Measurements from ENCODE around the gene BZW2.

Gene BZW2

GRCh38 chr7:16645593-16646471, at the start of gene BZW2, which contains the start of gene ANKMY2:
BZW2 (plus strand) TSS chr7:16646181; CDS start chr7:16665444, 19,263 bp downstream.
ANKMY2 (minus strand) TSS chr7:16645754; CDS start chr7:16645573, 181 bp downstream.
- DNase-seq (ENCODE audit: low spot score), result peak; percentile 96

GRCh38 chr7:16598015-16598414, 48.0 kb upstream of the BZW2 start:
- DNase-seq (ENCODE audit: low spot score), result no peak

GRCh38 chr7:16599860-16600259, 46.1 kb upstream of the BZW2 start:
- DNase-seq (ENCODE audit: low spot score), result no peak

DNA sequence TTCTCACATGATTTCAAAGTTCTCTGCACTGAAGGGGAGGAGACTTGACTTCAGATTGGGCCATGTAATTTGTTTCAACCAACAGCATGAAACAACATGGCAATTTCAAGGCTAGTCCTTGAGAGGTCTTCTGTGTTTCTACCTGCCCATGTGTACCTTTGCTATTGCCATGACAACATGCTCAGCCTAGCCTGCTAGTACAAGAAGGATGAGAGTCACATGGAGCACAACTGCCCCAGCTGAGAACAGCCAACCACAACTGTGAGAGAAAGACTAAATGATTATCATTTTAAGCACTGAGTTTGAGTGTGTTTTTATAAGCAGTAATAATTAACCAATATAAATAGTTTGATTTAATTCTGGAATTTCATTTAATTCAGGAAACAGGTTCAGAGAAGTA, 42.3 kb upstream of the BZW2 start:
- DNase-seq (ENCODE audit: low spot score), result no peak

- peak; percentile 26 for DNase-seq (ENCODE audit: low spot score)
These were observed 41.9 kb upstream of the BZW2 start for GRCh38 chr7:16604054-16604453.

- no peak for DNase-seq (ENCODE audit: low spot score)
These were observed 39.3 kb upstream of the BZW2 start for GRCh38 chr7:16606704-16607103.

DNA sequence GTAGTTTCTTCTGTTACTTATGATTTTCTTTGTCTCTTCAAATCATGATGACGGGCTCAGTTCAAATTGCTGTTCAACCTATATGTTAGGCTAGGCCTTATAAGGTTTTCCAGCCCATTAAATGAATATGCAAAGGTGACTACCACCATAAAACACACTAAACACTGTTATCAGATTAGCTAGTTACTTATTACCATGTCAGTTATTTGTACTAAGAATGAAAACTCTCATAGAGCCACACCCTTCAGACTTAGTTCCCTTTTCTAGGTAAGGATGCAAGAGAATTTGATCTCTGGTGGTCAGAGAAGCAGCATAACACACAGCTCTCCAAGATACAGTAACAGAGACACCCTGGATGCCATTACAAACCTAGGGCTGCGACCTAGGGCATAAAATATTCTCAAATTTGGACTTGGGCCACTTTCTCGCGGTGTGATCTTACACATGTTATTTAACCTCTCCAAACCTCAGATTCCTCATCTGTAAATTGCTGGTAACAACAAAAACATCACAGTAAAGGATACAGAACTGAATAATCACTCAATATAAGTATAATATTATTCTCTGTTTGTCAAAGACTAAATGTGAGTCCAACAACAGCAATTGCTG, 36.0 kb upstream of the BZW2 start:
- no peak for DNase-seq (ENCODE audit: low spot score)

- no peak for DNase-seq (ENCODE audit: low spot score)
These were observed 34.3 kb upstream of the BZW2 start for GRCh38 chr7:16611711-16612110.

- DNase-seq (ENCODE audit: low spot score), result no peak
These were observed 30.8 kb upstream of the BZW2 start for GRCh38 chr7:16615228-16615627.

DNA sequence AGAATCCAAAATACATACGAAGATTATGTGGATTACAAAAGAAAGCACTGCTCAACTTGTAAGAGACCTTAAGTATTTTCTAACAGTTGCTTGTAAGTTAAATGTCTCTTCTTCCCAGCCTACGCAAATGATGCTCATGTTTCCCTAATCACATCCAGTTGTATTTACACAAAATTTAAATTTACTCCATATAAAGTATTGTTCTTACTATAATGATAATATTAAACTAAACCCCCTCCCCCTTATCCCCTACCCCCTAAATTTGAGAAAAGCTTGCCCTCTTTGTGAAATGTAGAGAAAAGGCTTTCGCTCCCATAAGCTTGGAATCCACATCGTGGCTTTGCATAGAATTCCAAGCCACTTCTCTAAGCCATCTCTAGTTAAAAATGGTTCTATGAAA, 29.9 kb upstream of the BZW2 start:
- DNase-seq (ENCODE audit: low spot score), result no peak

GRCh38 chr7:16616542-16616941, 29.4 kb upstream of the BZW2 start:
- DNase-seq (ENCODE audit: low spot score), result no peak

DNA sequence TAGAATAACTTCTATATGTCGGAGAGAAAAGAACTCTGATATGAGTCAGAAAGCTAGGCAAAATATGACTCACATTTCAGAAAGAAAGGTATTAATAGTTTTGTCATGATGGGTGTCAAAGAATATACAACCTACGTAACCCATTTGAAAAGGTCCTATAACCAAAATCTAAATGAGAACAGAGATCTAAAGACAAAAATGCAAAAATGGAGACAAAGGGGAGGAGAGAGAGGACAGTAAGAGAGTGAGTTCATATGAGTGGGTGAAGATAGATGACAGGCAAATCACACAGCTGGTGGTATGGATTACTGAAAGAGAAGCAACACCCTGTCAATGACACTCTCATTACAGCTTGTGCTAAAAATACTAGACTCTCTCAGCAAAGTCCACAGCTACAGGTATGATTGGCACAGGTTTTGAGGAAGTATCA, 26.0 kb upstream of the BZW2 start:
- DNase-seq (ENCODE audit: low spot score), result no peak

- DNase-seq (ENCODE audit: low spot score), result no peak
These were observed 19.6 kb upstream of the BZW2 start for GRCh38 chr7:16626388-16626787.

- DNase-seq (ENCODE audit: low spot score), result no peak
These were observed 18.7 kb upstream of the BZW2 start for GRCh38 chr7:16627236-16627635.

DNA sequence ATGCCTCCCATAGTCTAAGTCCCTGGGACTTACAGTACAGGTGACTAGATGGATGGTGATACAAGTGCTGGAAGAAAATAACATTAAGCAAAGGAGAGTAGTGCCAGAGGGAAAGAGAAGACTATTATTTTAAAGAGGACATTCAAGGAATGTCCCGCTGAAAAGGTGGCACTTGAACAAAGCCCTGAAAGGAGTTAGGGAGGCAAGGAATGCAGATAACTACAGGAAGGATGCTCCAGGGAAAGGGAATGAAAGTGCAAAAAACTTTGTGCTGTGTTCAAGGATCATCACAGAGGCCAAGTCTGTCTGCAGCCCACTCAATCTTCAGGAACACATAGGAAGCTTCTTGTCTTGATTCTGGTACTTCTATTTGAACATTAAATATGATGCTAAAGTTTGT, 15.3 kb upstream of the BZW2 start:
- DNase-seq (ENCODE audit: low spot score), result no peak

DNA sequence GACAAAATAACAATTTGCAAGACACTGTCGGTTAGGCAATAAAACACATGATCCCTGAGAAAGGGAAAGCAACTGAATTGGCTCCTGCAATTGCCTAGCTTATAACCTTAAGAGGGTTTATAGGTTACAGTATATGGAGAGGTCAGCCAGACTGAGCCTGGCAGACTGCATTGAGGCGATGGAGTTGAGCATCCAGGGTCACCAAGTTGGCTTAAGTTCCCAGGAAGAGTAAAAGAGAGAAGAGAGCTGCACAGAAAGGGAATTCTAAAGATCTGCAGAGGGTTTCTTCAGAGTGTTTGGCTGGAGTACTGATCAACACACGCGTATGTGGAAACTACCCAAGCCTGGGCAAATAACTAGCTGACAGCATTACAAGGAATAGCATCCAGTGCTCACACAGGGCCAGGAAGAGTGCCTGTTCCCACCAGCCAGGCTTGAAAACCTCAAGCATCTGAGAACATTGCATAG, 11.7 kb upstream of the BZW2 start:
- DNase-seq (ENCODE audit: low spot score), result peak; percentile 35

DNA sequence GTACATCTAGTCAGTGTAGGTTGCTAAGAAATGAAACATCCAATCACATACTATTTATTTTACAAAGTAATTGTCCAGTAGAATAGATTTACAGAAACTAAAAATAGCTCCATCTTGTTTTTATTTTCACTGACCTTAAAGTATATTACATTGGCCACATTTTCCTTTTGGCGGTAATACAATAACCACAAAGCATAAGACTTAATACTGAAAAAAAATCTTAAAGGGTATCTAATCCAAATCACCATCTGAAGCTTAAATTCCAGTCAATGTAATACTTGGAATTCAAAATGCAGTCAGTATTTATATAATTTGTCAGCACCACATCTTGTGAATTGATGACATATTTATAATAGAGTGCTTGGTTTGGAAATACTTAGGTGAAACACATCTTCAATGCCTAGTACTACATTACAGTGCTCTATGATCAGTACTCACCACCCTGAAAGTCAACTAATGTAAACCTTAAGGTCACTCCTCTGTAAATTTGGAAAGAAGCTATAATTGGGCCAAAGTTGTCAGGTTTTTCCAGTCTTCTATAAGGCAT, 9.4 kb upstream of the BZW2 start:
- no peak for DNase-seq (ENCODE audit: low spot score)

DNA sequence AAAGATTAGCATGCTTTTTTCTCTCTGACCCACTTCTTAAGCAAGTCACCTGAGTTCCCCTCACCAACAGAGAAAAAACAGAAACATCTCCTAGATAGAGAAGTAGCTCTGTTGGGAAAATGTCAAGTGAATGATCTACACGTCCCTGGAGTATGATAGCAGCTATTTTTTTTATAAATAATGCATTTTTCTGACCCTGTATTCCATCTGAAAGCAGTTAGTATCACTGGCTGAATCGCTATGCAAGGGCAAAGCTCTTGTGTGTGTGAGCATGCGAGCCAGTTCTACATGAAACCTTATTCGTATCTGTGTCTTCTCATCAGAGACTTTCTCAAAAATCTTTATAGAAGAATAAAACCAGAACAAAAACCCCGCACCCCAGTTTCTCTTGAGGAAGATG, 8.6 kb upstream of the BZW2 start:
- no peak for DNase-seq (ENCODE audit: low spot score)

DNA sequence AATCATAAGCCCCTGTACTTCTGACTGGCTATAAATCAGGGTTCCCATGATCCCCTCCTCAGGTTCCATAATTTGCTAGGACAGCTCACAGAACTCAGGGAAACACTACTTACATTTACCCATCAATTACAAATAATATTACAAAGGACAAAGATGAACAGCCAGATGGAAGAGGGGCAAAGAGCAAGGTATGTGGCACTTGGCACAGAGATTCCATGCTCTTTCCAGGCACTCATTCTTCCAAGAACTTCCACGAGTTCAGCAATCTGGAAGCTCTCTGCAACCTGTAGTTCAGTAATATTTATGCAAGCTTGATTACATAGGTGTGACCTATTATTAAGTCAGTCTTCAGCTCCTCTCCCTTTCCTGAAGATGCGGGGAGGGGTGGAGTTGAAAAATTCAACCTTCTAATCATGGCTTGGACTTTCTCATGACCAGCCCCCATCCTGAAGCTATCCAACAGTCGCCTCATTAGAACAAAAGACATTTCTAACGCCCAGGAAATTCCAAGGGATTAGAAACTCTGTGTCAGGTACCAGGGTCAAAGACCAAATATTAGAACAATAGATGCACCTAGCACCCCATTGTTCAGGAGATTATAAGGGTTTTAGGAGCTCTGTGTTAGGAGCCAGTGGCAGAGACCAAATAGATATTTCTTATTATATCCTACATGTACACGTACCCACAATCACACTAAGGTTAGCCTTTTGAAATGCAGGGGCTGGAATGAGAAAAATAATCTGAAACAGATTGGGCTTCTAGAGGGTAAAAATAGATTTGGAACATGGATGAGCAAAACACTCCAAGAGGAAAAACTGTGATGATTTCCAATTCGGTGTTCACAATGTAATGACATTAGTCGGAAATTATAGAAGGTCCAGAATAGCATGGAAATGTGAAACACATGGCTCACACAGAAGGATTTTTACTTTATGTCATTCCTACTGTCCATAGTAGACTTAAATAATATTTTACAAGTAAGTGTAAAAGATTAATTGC, 7.4 kb upstream of the BZW2 start:
- no peak for DNase-seq (ENCODE audit: low spot score)

DNA sequence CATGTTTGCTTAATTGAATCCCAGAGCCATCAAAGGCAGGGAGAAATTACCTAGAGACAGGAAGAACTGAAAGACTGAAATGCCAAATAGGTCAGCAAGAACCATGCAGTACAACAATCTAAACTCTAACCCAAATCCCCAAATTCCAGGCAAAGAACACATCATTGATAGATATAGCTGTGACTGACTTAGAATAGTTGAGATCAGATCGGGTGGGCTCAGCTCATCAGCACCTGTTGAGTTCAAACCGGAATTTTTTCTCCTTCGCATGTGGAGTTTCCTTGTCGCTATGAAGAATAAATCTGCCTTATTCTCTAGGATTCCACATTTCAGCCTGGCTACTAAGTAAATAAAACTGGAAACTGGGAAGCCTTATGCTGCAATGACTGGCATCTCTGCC, 1.8 kb upstream of the BZW2 start:
- no peak for DNase-seq (ENCODE audit: low spot score)

DNA sequence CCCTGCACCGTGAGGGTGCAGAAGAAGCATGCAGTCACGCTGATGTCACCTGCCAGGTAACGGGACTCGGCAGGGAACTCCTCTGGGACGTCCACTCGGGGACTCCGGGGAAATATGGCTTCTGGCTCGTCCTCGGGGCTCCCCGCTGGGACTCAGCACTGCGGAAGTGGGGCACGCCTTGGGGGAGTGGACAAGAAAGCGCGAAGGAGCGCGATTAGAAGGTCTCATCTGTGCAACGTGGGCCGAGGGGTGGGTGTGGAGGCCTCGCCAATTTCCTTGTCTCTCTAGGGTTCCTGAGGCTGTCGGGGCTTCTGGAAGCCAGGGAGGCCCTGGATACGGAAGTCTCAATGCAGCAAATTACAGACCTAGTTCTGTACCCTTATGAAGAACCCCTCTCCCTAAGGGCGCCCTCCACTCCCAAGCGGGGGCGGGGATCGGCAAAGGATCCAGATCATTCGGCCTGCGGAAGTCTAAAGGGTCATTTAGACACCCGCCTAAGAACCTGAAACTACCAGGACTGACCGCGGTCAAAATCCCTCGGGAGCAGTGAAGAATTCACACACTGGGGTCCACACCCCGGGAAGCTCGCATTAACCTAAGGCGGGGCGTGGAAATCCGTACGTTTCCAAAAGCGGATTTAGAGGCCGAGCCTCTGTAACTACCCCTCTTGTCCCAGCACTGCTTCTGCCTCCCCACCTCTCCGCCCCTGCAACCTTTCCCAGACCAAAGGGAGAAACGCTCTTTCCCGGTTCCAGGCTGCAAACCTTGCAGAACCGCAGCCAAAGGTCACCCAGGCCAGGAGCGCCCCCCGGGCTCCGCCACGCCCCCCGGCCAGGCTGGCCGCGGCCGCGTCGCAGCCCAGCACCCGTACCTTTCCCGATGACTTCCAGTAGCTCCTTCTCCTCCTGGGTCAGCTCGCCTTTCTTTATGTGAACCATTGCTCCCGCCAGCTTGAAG, 1.1 kb upstream of the BZW2 start:
- DNase-seq (ENCODE audit: low spot score), result no peak

Data from globus pallidus (tissue), 1 donor.